ENCODE results near the gene LIN37. TPM values are rescaled to one million over a fixed set of nuclear protein-coding genes. Genes with fewer than 3 reads are reported as not detected.
"Not testable (repeated sequence)": the region's sequence is repeated elsewhere in the genome, so short reads cannot be mapped to it uniquely, and the experiment has no call there.

Gene LIN37
- total and polyA plus RNA-seq, 7 donors = 3.1 to 26.8 (median 14.5) TPM

GRCh38 chr19:35723671-35724070 is 24.7 kb upstream of the LIN37 start:
- peaks cover 14% of the 10 kb centered on the region for H3K4me1 ChIP-seq
- no peaks in the 10 kb centered on the region for H3K9me3 ChIP-seq
- ATAC-seq = no peak
- no peak for TF ChIP-seq CTCF (IDR thresholded peaks at IDR 0.05)
- DNase-seq = no peak
- 91 to 94% (median 93%) methylated on average over 24 of the region's 24 CpGs for WGBS, 3 donors
- H3K27me3 ChIP-seq (ENCODE audit: insufficient read depth in 3 of 3, low read length in 2 of 3) = no peaks in the 10 kb centered on the region
- intact Hi-C loops (cut with DNase I) = loop anchor here in 1 of 2 donors (2.0 kb wide), 1 partner anchor 15 kb away; no protein-coding TSS in a partner anchor
- H3K27ac ChIP-seq = no peak overlapping the region
- no peak overlapping the region for H3K4me3 ChIP-seq
- peaks cover 14 to 88% of the 10 kb centered on the region in 2 donors for H3K36me3 ChIP-seq (ENCODE audit: insufficient read depth in 1 of 2, low read depth in 1 of 2)

GRCh38 chr19:35724132-35724531 is 24.2 kb upstream of the LIN37 start:
- peaks cover 16 to 93% of the 10 kb centered on the region in 2 donors for H3K36me3 ChIP-seq (ENCODE audit: insufficient read depth in 1 of 2, low read depth in 1 of 2)
- H3K4me3 ChIP-seq = not testable (repeated sequence)
- intact Hi-C loops (cut with DNase I) = loop anchor here in 1 of 2 donors (2.0 kb wide), 1 partner anchor 15 kb away; no protein-coding TSS in a partner anchor

GRCh38 chr19:35724560-35724959 is 23.8 kb upstream of the LIN37 start:
- no peaks in the 10 kb centered on the region for H3K9me3 ChIP-seq
- WGBS, 3 donors = 94 to 96% (median 95%) methylated on average over 12 of the region's 12 CpGs
- DNase-seq (no peak), ATAC-seq (no peak)
- intact Hi-C loops (cut with DNase I) = loop anchor here in 1 of 2 donors (2.0 kb wide), 1 partner anchor 14 kb away; no protein-coding TSS in a partner anchor
- H3K36me3 ChIP-seq (ENCODE audit: insufficient read depth in 1 of 2, low read depth in 1 of 2) = peaks cover 17 to 97% of the 10 kb centered on the region in 2 donors
- no peak for TF ChIP-seq CTCF (IDR thresholded peaks at IDR 0.05)
- H3K27ac ChIP-seq = no peak overlapping the region
- no peaks in the 10 kb centered on the region for H3K27me3 ChIP-seq (ENCODE audit: insufficient read depth in 3 of 3, low read length in 2 of 3)
- no peak overlapping the region for H3K4me3 ChIP-seq
- H3K4me1 ChIP-seq = peaks cover 5% of the 10 kb centered on the region

More at GRCh38 chr19:35724132-35724531, 24.2 kb upstream of the LIN37 start:
- not testable (repeated sequence) for H3K9me3 ChIP-seq; H3K27ac ChIP-seq; ATAC-seq; H3K27me3 ChIP-seq (ENCODE audit: insufficient read depth in 3 of 3, low read length in 2 of 3); DNase-seq; H3K4me1 ChIP-seq
- 93 to 98% (median 96%) methylated on average over 7 of the region's 7 CpGs for WGBS, 3 donors

GRCh38 chr19:35725216-35725861 is 23.0 kb upstream of the LIN37 start:
- DNase-seq (no peak), ATAC-seq (no peak)
- WGBS, 3 donors = 92 to 95% (median 93%) methylated on average over 23 of the region's 23 CpGs
- TF ChIP-seq CTCF (IDR thresholded peaks at IDR 0.05) = no peak
- Histone ChIP-seq H3K27ac (no peak overlapping the region), H3K27me3 (ENCODE audit: insufficient read depth in 3 of 3, low read length in 2 of 3) (no peaks in the 10 kb centered on the region), H3K9me3 (no peaks in the 10 kb centered on the region), H3K4me3 (no peak overlapping the region), H3K4me1 (no peaks in the 10 kb centered on the region), H3K36me3 (ENCODE audit: insufficient read depth in 1 of 2, low read depth in 1 of 2) (peaks cover 19 to 98% of the 10 kb centered on the region in 2 donors)
- intact Hi-C loops (cut with DNase I) = loop anchor here in 1 of 2 donors (2.0 kb wide), 1 partner anchor 13 kb away; no protein-coding TSS in a partner anchor

- Histone ChIP-seq H3K27me3 (ENCODE audit: insufficient read depth in 3 of 3, low read length in 2 of 3) (no peaks in the 10 kb centered on the region), H3K9me3 (no peaks in the 10 kb centered on the region), H3K36me3 (ENCODE audit: insufficient read depth in 1 of 2, low read depth in 1 of 2) (peaks cover 19 to 100% of the 10 kb centered on the region in 2 donors), H3K4me1 (no peaks in the 10 kb centered on the region), H3K27ac (no peak overlapping the region), H3K4me3 (no peak overlapping the region)
- WGBS, 3 donors = 91 to 93% (median 92%) methylated on average over 25 of the region's 25 CpGs
- no peak for DNase-seq
- intact Hi-C loops (cut with DNase I) = no loop called here
- no peak for TF ChIP-seq CTCF (IDR thresholded peaks at IDR 0.05)
- ATAC-seq = no peak
These were observed 21.1 kb upstream of the LIN37 start for GRCh38 chr19:35727053-35727955.

All from psoas muscle (tissue), 8 donors.